CD4-positive, alpha-beta T cell treated with Interferon gamma for 1 hour (primary cell): ENCODE measurements around the gene NEGR1.

ENCODE experiments used
- DNase-seq: peaks from one replicate; pipeline ENCODE4 v3.0.0-alpha.2; 2020

NEGR1 gene

GRCh38 chr1:72111662-72112061 is 170.7 kb downstream of the NEGR1 start:
- no peak for DNase-seq

- no peak for DNase-seq
These were observed 172.4 kb downstream of the NEGR1 start for GRCh38 chr1:72109916-72110315.

DNA sequence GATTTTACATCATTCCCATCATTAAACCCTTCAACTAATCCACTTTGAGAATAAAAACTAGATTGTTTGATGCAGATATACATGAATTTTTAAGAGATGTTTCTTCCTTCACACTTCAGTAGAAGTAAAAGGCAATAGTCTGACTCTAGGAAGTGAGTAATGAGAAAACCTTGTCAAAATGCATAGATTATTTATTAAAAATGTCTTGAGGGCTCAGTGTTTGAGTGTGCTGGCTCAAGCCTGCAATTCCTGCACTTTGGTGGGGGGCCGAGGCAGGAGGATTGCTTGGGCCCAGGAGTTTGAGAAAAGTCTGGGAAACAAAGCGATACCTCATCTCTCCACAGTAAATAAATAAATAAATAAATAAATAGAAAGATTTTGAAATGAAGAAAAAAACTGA is 177.1 kb downstream of the NEGR1 start:
- no peak for DNase-seq

DNA sequence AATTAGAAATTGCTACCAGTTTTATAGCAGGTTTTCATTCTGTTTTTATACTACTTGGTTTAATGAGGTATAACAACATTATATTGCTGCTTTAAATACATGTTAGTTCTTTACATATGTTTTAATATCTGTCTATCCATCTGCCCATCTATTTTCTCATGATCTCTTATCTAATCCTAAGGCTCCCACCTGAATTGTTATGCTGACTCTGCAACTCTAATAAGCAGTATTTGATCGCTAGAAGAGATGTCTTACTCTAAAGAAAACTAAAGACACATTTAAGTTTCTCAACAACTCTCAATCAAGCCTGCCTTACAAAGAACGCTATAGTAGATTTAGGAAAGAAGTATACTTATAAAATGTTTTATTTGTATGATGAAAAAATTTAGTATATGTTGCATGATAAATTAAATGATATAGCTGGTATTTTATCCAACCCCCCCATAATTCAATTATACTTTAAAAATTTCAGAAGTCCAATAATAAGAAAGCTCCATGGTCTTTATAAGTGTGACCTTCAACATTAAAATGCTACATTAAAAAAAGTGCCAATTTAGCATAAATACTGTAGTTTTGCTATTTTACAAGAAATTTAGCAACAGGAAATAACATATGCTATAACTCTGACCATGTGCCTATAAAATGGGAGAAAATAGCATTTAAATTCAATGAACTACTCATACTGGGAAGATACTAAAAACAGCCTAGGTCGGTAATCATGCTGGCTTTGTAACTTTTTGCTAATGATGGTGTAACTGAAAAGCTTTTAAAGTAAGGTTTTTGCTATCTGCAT is 180.3 kb downstream of the NEGR1 start:
- DNase-seq: no peak

DNA sequence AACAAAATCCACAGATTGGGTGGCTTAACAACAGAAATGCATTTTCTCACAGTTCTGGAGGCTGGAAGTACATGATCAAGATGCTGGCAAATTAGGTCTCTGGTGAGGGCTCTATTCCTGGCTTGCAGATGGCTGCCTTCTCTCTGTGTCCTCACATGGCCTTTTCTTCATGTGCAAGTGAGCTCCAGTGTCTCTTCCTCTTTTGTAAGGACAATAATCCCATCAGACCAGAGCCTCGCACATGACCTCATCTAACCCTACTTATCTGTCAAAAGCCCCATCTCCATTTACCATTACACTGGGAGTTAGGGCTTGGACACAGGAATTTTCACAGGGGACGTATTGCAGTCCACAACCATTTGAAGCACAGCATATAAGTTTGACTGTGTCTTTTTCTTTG is 181.6 kb downstream of the NEGR1 start:
- DNase-seq: no peak

DNA sequence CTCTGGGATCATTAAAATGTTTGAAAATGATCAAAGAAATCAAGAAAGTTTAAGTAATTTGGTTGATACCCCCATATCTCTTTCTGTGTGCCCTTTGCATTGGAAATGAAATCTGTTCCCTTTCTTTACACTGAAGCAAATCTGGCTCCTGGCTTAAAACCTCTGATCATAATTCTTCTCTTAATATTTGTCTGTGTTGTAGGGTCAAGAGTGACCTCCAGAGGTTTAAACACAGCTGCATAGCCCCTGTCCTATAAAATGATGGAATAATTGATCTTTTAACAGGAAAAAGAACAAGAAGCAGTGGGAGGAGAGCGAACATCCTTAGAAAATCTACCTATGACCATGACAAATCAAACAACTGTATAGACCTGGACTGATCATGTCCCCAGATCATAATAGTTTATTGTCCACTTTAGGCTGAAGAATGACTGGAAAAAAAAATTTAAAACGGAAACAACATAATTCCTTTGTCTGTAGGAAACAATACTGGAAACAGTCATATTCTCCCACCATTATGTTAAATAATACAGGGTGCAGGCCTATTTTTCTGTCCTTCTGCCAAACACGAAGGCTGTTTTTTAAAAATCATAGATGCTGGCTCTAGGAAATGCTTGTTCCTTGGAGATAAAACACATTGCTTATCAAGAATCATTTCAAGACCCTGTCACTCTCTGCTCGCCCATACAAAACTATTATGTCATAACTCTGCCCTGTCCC is 184.3 kb downstream of the NEGR1 start:
- no peak for DNase-seq

DNA sequence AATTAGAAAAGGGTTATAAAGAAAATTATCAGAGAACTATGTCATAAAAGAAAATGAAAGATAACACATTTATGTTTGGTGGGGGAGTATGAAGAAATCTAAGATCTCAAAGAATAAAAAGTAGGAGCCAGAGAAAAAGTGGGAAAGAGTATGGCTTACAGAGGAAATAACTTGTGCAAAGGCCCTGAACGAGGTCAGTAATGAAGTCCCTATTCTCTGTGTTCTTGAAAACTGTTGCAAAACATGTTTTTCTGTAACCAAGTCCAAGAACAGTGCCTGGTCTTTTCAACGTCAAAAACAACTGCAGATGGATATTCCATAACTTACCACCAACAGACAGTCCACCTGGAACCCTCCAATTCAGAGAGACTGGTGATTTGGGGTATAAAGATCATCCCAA is 188.1 kb downstream of the NEGR1 start:
- DNase-seq: no peak

DNA sequence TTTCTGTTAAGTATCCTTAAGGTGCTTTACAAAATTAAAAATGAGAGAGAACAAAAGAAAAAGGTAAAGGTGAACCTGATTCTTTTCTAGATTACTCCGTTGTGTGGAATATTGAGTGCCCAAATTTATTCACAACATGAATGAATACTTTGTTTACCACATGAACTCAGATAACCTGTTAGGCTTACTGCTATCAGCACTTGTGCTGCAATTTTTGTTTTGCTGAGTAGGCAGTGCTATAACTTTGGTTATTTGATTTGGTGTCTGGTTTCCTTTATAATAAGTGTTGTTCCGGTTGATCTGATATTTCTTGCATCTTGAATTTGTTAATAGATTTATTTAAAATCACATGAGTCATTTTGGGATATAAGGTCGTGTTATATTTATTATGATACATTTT is 195.9 kb downstream of the NEGR1 start:
- DNase-seq: no peak

DNA sequence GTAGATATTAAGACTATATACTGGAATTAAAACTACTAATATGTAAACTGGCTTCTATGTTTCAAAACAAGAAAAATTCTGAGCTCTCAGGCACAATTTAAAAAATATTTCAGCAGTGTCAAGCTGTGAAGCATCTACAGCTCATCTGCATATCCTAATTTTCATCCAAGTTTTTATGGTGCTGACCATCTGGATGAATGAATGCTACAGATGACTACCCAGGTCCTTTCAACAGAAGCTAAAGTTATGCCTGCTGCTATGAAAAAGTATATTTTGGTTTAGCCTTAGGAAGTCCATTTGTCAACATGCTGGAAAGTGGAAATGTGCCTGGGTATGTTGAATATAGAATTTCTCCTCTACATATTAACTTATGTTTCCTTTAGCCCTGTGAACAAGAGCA is 206.9 kb downstream of the NEGR1 start:
- DNase-seq: no peak

DNA sequence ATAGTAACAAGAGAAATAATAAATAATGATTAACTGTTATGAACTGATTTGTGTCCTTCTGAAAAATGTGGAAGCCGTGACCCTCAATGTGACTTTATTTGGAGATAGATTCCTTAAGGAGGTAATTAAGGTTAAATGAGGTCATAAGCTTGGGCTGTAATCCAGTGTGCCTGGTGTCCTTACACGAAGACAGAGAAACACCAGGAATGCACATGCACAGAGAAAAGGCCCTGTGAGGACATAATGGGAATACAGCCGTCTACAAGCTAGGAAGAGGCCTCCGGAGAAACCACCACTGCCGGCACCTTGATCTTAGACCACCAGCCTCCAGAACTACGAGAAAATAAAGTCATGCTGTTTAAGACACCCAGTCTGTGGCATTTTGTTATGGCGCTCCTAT is 215.9 kb downstream of the NEGR1 start:
- DNase-seq: no peak

DNA sequence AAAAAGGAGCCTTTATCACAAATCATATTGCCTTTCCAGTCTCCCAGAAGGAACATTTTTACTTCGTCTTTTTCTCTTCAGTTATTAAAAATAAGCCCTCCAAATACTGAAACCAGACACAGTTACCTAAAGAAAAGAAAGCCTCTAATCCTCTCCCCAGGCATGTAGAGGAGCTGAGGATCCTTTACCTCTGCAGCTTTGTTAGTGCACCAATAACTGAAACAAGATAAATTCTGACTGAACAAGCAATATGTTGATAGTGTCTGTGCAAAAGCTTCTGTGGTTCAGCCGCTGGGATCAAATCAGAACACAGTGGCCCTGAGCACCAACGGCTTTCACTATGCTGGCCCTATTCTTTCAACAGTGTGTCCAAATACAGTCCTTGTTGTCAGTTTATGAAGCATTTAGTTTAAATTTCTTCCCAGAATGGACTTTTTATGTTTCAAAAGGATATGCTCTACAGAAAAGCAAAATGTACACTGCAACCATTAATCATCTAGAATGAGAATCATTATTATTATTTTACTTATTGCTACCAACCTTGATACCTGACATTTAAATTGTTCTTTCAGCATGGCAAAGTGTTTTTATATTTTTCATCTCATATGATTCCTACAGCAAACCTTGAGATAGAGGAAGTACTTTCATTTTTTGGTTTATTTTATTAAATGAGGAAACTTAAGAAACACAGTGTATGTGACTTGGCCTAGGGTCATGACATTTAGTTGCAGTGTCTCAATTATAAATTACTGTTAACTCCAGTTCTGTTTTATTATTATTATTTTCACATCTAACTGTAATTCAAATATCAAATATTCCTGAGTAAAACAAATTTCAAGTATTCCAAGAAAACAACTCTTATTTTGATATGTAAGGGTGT is 217.9 kb downstream of the NEGR1 start:
- DNase-seq: no peak

- no peak for DNase-seq
These were observed 218.8 kb downstream of the NEGR1 start for GRCh38 chr1:72063364-72064044.

- no peak for DNase-seq
These were observed 219.8 kb downstream of the NEGR1 start for GRCh38 chr1:72062584-72062983.

DNA sequence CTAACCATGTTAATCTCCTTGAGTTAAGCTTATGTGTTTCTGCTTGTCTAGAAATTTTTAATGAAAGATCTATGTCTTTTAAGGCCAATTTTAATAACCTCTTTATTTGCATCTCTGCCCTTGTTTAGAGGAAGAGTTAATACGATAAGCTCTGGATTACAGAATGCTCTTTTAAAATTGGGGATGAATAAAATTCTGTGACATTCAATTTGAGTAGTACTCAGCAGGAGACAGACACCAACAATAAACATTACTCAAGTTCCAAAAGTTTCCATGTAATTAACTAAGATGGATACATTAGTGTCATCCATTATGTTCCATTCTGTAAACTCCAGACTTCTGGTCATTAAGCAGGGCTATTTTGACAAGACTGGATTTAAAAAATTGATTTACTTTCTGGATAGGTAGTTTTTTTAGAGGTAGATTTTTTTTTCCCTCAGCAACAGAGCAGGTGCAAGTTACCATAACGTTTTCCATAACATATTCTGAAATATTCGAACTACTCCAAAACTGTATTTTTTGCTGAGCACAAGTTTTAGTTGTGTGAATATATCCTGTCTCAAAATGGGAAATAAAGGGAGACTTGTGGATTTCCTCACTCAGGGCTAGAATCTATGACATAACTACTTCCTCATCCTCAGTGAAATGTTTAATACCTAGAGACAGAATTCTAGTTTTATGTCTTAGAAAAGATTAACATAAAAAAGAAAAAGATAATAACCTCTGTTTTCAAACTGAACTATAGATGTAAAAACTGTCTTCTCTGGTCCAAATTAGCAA is 221.7 kb downstream of the NEGR1 start:
- no peak for DNase-seq

DNA sequence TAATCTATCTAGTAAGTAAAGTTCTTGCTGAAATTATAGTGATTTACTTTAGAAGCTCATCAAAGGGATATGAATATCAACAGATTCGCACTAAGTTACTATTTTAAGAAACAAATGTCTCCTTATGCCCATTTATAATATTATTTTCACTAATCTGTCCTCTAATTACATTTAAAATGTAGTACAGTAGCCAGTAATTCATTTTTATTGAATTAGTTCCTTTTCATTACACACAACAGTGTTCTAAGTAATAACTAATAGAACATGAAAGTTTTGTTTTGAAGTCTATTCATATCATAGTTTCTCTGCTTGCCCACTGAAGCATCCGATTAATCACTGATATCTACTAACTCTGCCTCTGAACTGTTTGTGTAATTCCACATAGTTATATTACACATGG is 225.8 kb downstream of the NEGR1 start:
- no peak for DNase-seq

- DNase-seq: no peak
These were observed 230.8 kb downstream of the NEGR1 start for GRCh38 chr1:72051538-72051937.

DNA sequence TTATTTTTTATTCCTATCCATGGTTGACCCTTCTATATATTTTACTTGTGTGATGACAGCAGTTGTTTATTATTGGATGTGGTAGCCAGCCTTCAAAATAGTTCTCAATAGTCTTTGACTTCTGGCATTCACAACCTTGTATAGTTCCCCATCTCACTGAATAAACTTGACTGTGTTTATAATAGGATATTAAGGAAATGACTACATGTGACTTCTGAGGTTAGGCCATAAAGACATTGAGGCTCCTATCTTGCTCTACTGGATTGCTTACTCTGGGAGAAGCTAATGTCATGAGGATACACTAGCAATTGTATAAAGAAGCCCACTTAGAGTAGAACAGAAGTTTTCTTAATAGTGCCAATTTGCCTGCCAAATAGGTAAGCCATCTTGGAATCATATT is 231.8 kb downstream of the NEGR1 start:
- no peak for DNase-seq

GRCh38 chr1:72037745-72038343 is 244.5 kb downstream of the NEGR1 start:
- no peak for DNase-seq

GRCh38 chr1:72034827-72035226 is 247.5 kb downstream of the NEGR1 start:
- no peak for DNase-seq

GRCh38 chr1:72023063-72023930 is 259.0 kb downstream of the NEGR1 start:
- DNase-seq: no peak

- DNase-seq: no peak
These were observed 263.8 kb downstream of the NEGR1 start for GRCh38 chr1:72018562-72018961.
